HEK293 (cell line): ENCODE results near the gene ZNF8.

Source experiments
- CTCF ChIA-PET: fragments of 350-600 bp; formaldehyde crosslinking; extraction: SDS; loops from one replicate; lab custom pipeline; 2021; ENCODE audit warnings: antibody characterized with exemption; lab: Yijun Ruan, JAX
- POLR2A ChIA-PET: fragments of 300-600 bp; formaldehyde crosslinking; extraction: SDS; loops from one replicate; lab custom pipeline; 2020; ENCODE audit warnings: antibody characterized with exemption, inconsistent platforms; lab: Yijun Ruan, JAX
- H3K27ac ChIP-seq: fragments of 200-500 bp; sonication (Bioruptor generic); 2 replicates; pipeline ENCODE4 v1.5.1; 2014; ENCODE audit warnings: low read depth, low read length, control low read depth, inconsistent platforms; ENCODE audit errors: extremely low read depth
- H3K36me3 ChIP-seq, 2 experiments: fragments of 200-500 bp in 1 of 2; sonication (Bioruptor generic) in 1 of 2; 1 replicate in 1 of 2; 2 replicates in 1 of 2; pipeline ENCODE4 v1.5.1; 2014 to 2017; ENCODE audit warnings: inconsistent platforms in 2 of 2, low read length in 2 of 2; ENCODE audit not compliant: control insufficient read depth in 2 of 2, insufficient read depth in 1 of 2
- H3K4me1 ChIP-seq: fragments of 200-500 bp; sonication (Bioruptor generic); 2 replicates; pipeline ENCODE4 v1.5.1; 2014; ENCODE audit warnings: mild to moderate bottlenecking, low read length, inconsistent platforms; ENCODE audit not compliant: control insufficient read depth, insufficient read depth
- H3K4me3 ChIP-seq: 2 replicates; pipeline ENCODE4 v1.5.1; 2011; ENCODE audit warnings: low read depth, mild to moderate bottlenecking, control low read depth, low read length, moderate library complexity
- H3K9me3 ChIP-seq: fragments of 200-500 bp; sonication (Bioruptor generic); 2 replicates; pipeline ENCODE4 v1.5.1; 2014; ENCODE audit warnings: low read depth, low read length, inconsistent platforms; ENCODE audit not compliant: control insufficient read depth, insufficient read depth
- BCL6B ChIP-seq: fragments of 450-650 bp; formaldehyde crosslinking; IDR thresholded peaks from 2 replicates; pipeline ENCODE4 v1.5.1; 2017; ENCODE audit warnings: missing biosample characterization, missing genetic modification characterization
- EGR2 ChIP-seq: fragments of 450-650 bp; formaldehyde crosslinking; IDR thresholded peaks from 2 replicates; pipeline ENCODE4 v1.5.1; 2016; ENCODE audit warnings: low read depth, missing biosample characterization, missing genetic modification characterization
- GLIS2 ChIP-seq: fragments of 450-650 bp; formaldehyde crosslinking; IDR thresholded peaks from 2 replicates; pipeline ENCODE4 v1.5.1; 2016; ENCODE audit warnings: missing biosample characterization, missing genetic modification characterization
- HOXA7 ChIP-seq: sonication (generic); formaldehyde crosslinking; IDR thresholded peaks from 2 replicates; pipeline ENCODE4 v1.8.1; 2022; ENCODE audit warnings: missing genetic modification reagents, borderline replicate concordance
- KLF9 ChIP-seq: fragments of 450-650 bp; formaldehyde crosslinking; IDR thresholded peaks from 2 replicates; pipeline ENCODE4 v1.5.1; 2016; ENCODE audit warnings: missing biosample characterization, missing genetic modification characterization, low read depth
- MYNN ChIP-seq: fragments of 450-650 bp; formaldehyde crosslinking; IDR thresholded peaks from 2 replicates; pipeline ENCODE4 v1.5.1; 2016; ENCODE audit warnings: missing biosample characterization, missing genetic modification characterization, borderline replicate concordance
- PATZ1 ChIP-seq: fragments of 450-650 bp; formaldehyde crosslinking; IDR thresholded peaks from 2 replicates; pipeline ENCODE4 v1.5.1; 2016; ENCODE audit warnings: missing biosample characterization, missing genetic modification characterization
- SP7 ChIP-seq: fragments of 450-650 bp; formaldehyde crosslinking; IDR thresholded peaks from 2 replicates; pipeline ENCODE4 v1.5.1; 2016; ENCODE audit warnings: missing biosample characterization, missing genetic modification characterization
- ZBTB10 ChIP-seq: fragments of 450-650 bp; formaldehyde crosslinking; IDR thresholded peaks from 2 replicates; pipeline ENCODE4 v1.5.1; 2016; ENCODE audit warnings: missing biosample characterization, missing genetic modification characterization
- ZBTB21 ChIP-seq: fragments of 450-650 bp; formaldehyde crosslinking; IDR thresholded peaks from 2 replicates; pipeline ENCODE4 v1.5.1; 2017; ENCODE audit warnings: missing biosample characterization, missing genetic modification characterization
- ZBTB8A ChIP-seq: fragments of 450-650 bp; formaldehyde crosslinking; IDR thresholded peaks from 2 replicates; pipeline ENCODE4 v1.5.1; 2016; ENCODE audit warnings: missing biosample characterization, missing genetic modification characterization
- ZFHX2 ChIP-seq: fragments of 450-650 bp; formaldehyde crosslinking; conservative IDR thresholded peaks from 2 replicates; pipeline ENCODE4 v1.5.1; 2016; ENCODE audit warnings: missing biosample characterization, missing genetic modification characterization
- ZNF335 ChIP-seq: fragments of 450-650 bp; formaldehyde crosslinking; conservative IDR thresholded peaks from 2 replicates; pipeline ENCODE4 v1.5.1; 2016; ENCODE audit warnings: missing biosample characterization, missing genetic modification characterization
- ZNF391 ChIP-seq: fragments of 450-650 bp; formaldehyde crosslinking; IDR thresholded peaks from 2 replicates; pipeline ENCODE4 v1.5.1; 2016; ENCODE audit warnings: low read depth, missing biosample characterization, missing genetic modification characterization, borderline replicate concordance
- ZNF398 ChIP-seq: fragments of 450-650 bp; formaldehyde crosslinking; IDR thresholded peaks from 2 replicates; pipeline ENCODE4 v1.5.1; 2017; ENCODE audit warnings: missing biosample characterization, missing genetic modification characterization
- ZNF423 ChIP-seq: fragments of 450-650 bp; formaldehyde crosslinking; IDR thresholded peaks from 2 replicates; pipeline ENCODE4 v1.5.1; 2016; ENCODE audit warnings: missing biosample characterization, missing genetic modification characterization
- ZNF555 ChIP-seq: fragments of 450-650 bp; formaldehyde crosslinking; conservative IDR thresholded peaks from 2 replicates; pipeline ENCODE4 v1.5.1; 2017; ENCODE audit warnings: missing biosample characterization, mild to moderate bottlenecking, missing genetic modification characterization, inconsistent platforms
- ZNF623 ChIP-seq: fragments of 450-650 bp; formaldehyde crosslinking; IDR thresholded peaks from 2 replicates; pipeline ENCODE4 v1.5.1; 2016; ENCODE audit warnings: missing biosample characterization, missing genetic modification characterization
- ZNF670 ChIP-seq: fragments of 450-650 bp; formaldehyde crosslinking; IDR thresholded peaks from 2 replicates; pipeline ENCODE4 v1.5.1; 2016; ENCODE audit warnings: missing biosample characterization, missing genetic modification characterization, low read depth
- ZNF692 ChIP-seq: fragments of 450-650 bp; formaldehyde crosslinking; IDR thresholded peaks from 2 replicates; pipeline ENCODE4 v1.5.1; 2016; ENCODE audit warnings: missing biosample characterization, missing genetic modification characterization
- ZNF707 ChIP-seq: fragments of 450-650 bp; formaldehyde crosslinking; IDR thresholded peaks from 2 replicates; pipeline ENCODE4 v1.5.1; 2016; ENCODE audit warnings: missing biosample characterization, missing genetic modification characterization
- ZNF785 ChIP-seq: fragments of 450-650 bp; formaldehyde crosslinking; IDR thresholded peaks from 2 replicates; pipeline ENCODE4 v1.5.1; 2016; ENCODE audit warnings: missing biosample characterization, missing genetic modification characterization
- ZNF843 ChIP-seq: fragments of 450-650 bp; formaldehyde crosslinking; IDR thresholded peaks from 2 replicates; pipeline ENCODE4 v1.5.1; 2016; ENCODE audit warnings: missing biosample characterization, missing genetic modification characterization

The ZNF8 gene

GRCh38 chr19:58326501-58326913, 47.8 kb downstream of the ZNF8 start:
- Histone ChIP-seq H3K4me1 (peaks cover 3% of the 10 kb centered on the region; the same call in 1 of the 2 replicates), H3K36me3 (peaks cover 0 to 15% of the 10 kb centered on the region in 2 experiments; a peak in 2 of 3 replicates), H3K9me3 (no peaks in the 10 kb centered on the region), H3K27ac (peak overlapping the region; percentile 67; the same call in 1 of the 2 replicates), H3K4me3 (peak overlapping the region; percentile 98)
- TF ChIP-seq ZNF423 (tag by site-specific recombination), result peak; percentile 45; the same call in 1 of the 2 replicates
- peak; percentile 90 for TF ChIP-seq ZBTB8A
- TF ChIP-seq ZNF692 (tag by site-specific recombination), result no peak
- no peak for TF ChIP-seq ZNF623
- TF ChIP-seq EGR2, result peak; percentile 77
- TF ChIP-seq ZNF398, result peak; percentile 74
- TF ChIP-seq MYNN, result no peak
- TF ChIP-seq ZFHX2 (tag by site-specific recombination), result peak; percentile 78
- ChIA-PET POLR2A (interaction anchor here (0.6 to 2.1 kb wide), 20 partner anchors 9 to 249 kb away, joined by 3 to 38 read pairs (median 6); partner anchors contain the start of genes ERVK3-1, RPS5, TRIM28 and ZBTB45), CTCF (interaction anchor here (0.6 to 1.8 kb wide), 5 partner anchors 38 to 249 kb away, joined by 3 to 9 read pairs (median 3); partner anchors contain the start of gene ZBTB45)

- no peaks in the 10 kb centered on the region for H3K9me3 ChIP-seq
- ChIA-PET POLR2A (interaction anchor here (0.6 to 2.1 kb wide), 20 partner anchors 9 to 249 kb away, joined by 3 to 38 read pairs (median 6); partner anchors contain the start of genes ERVK3-1, RPS5, TRIM28 and ZBTB45), CTCF (interaction anchor here (0.7 to 1.5 kb wide), 3 partner anchors 20 to 109 kb away, joined by 3 to 4 read pairs (median 3); no protein-coding TSS in a partner anchor)
- peak within 1 kb of the TSS; percentile 98 for H3K4me3 ChIP-seq
- peak within 1 kb of the TSS; percentile 67; the same call in 1 of the 2 replicates for H3K27ac ChIP-seq
- H3K36me3 ChIP-seq, result peaks cover 0 to 10% of the 10 kb centered on the region in 2 experiments; a peak in 2 of 3 replicates
- peaks cover 3% of the 10 kb centered on the region; the same call in 1 of the 2 replicates for H3K4me1 ChIP-seq
- TF ChIP-seq ZNF843 (peak; percentile 68), ZNF707 (peak; percentile 29; the same call in 1 of the 2 replicates), ZNF335 (tag by site-specific recombination) (peak; percentile 98), HOXA7 (CRISPR knock-in tag) (no peak), PATZ1 (tag by site-specific recombination) (peak; percentile 75), ZBTB21 (tag by site-specific recombination) (no peak; the same call in 1 of the 2 replicates), ZBTB10 (peak; percentile 91), ZNF670 (tag by site-specific recombination) (no peak), BCL6B (no peak), GLIS2 (tag by site-specific recombination) (peak; percentile 45; the same call in 1 of the 2 replicates), ZNF785 (tag by site-specific recombination) (peak; percentile 85; the same call in 1 of the 2 replicates), SP7 (peak; percentile 88), KLF9 (tag by site-specific recombination) (peak; percentile 72), ZNF555 (tag by site-specific recombination) (no peak), ZNF391 (peak; percentile 87; the same call in 1 of the 2 replicates)
Measured at GRCh38 chr19:58326914-58327726, 48.4 kb downstream of the ZNF8 start, which contains the start of gene ZSCAN22. TSS of gene ZSCAN22 (plus strand) at chr19:58326994. CDS start at chr19:58334803, 7,809 bp downstream.
